Keratinocyte (primary cell): ENCODE measurements around the gene KCNN4. TPM values are rescaled to one million over a fixed set of nuclear protein-coding genes. Genes with fewer than 3 reads are reported as not detected.
"Not testable (repeated sequence)": the region's sequence is repeated elsewhere in the genome, so short reads cannot be mapped to it uniquely, and the experiment has no call there.

Source experiments
- DNase-seq: peaks from one replicate; pipeline ENCODE4 v3.0.0-alpha.2; 2011; ENCODE audit warnings: low read depth, missing footprints, low spot score
- FAIRE-seq: peaks from 2 replicates; lab custom pipeline; 2011; peaks lifted over from hg19 to GRCh38; lab: Jason Lieb, UNC
- H2AFZ ChIP-seq: 2 replicates; pipeline ENCODE4 v1.6.0; 2012; ENCODE audit warnings: low read length, control low read depth, inconsistent platforms; ENCODE audit not compliant: control insufficient read depth
- H3K27ac ChIP-seq: 2 replicates; pipeline ENCODE4 v1.5.1; 2011; ENCODE audit warnings: low read length; ENCODE audit not compliant: control insufficient read depth, insufficient read depth
- H3K27me3 ChIP-seq: 3 replicates; pipeline ENCODE4 v1.6.0; 2011; ENCODE audit warnings: low read length; ENCODE audit not compliant: control insufficient read depth, insufficient read depth; ENCODE audit errors: extremely low read depth
- H3K36me3 ChIP-seq, 2 experiments: 2 replicates in 1 of 2; 3 replicates in 1 of 2; pipeline ENCODE4 v1.5.1; 2011; ENCODE audit warnings: low read length in 2 of 2, mild to moderate bottlenecking in 1 of 2; ENCODE audit not compliant: control insufficient read depth in 2 of 2, insufficient read depth in 2 of 2; ENCODE audit errors: extremely low read depth in 1 of 2
- H3K4me1 ChIP-seq: 3 replicates; pipeline ENCODE4 v1.5.1; 2011; ENCODE audit warnings: low read length; ENCODE audit not compliant: control insufficient read depth, insufficient read depth; ENCODE audit errors: extremely low read depth
- H3K4me2 ChIP-seq: 3 replicates; pipeline ENCODE4 v1.6.0; 2011; ENCODE audit warnings: low read depth, low read length; ENCODE audit not compliant: control insufficient read depth, insufficient read depth; ENCODE audit errors: extremely low read depth
- H3K4me3 ChIP-seq, 3 experiments: fragments of 200-600 bp in 1 of 3; sonication (generic) in 1 of 3; 2 replicates in 2 of 3; 3 replicates in 1 of 3; pipeline ENCODE4 v1.5.1; 2011 to 2016; ENCODE audit warnings: low read length in 3 of 3, mild to moderate bottlenecking in 3 of 3, control low read depth in 2 of 3, inconsistent platforms in 1 of 3, low read depth in 1 of 3, mixed read lengths in 1 of 3, mixed run types in 1 of 3, moderate library complexity in 1 of 3; ENCODE audit not compliant: control insufficient read depth in 2 of 3, insufficient read depth in 2 of 3; ENCODE audit errors: extremely low read depth in 1 of 3
- H3K79me2 ChIP-seq: 2 replicates; pipeline ENCODE4 v1.6.0; 2012; ENCODE audit warnings: low read length; ENCODE audit not compliant: control insufficient read depth, insufficient read depth
- H3K9ac ChIP-seq: 3 replicates; pipeline ENCODE4 v1.6.0; 2011; ENCODE audit warnings: low read length; ENCODE audit not compliant: control insufficient read depth, insufficient read depth; ENCODE audit errors: extremely low read depth
- H3K9me1 ChIP-seq: 3 replicates; pipeline ENCODE4 v1.6.0; 2011; ENCODE audit warnings: low read length; ENCODE audit not compliant: control insufficient read depth, insufficient read depth; ENCODE audit errors: extremely low read depth
- H3K9me3 ChIP-seq: 2 replicates; pipeline ENCODE4 v1.5.1; 2012; ENCODE audit warnings: low read depth, low read length; ENCODE audit not compliant: control insufficient read depth
- H4K20me1 ChIP-seq: 3 replicates; pipeline ENCODE4 v1.6.0; 2011; ENCODE audit warnings: low read length; ENCODE audit not compliant: control insufficient read depth, insufficient read depth; ENCODE audit errors: extremely low read depth
- CTCF ChIP-seq, 3 experiments: IDR thresholded peaks in 1 of 3; conservative IDR thresholded peaks in 1 of 3; optimal IDR thresholded peaks in 1 of 3; 2 replicates in 2 of 3; 3 replicates in 1 of 3; pipeline versions ENCODE3 to v1.5.1; 2011; ENCODE audit warnings: low read length in 3 of 3, mild to moderate bottlenecking in 3 of 3, moderate library complexity in 2 of 3, control low read depth in 1 of 3, inconsistent platforms in 1 of 3; ENCODE audit not compliant: insufficient read depth in 2 of 3; ENCODE audit errors: extremely low read depth in 1 of 3
- EZH2 ChIP-seq: IDR thresholded peaks from one replicate; pipeline ENCODE4 v1.6.1; 2012; ENCODE audit warnings: inconsistent platforms, mild to moderate bottlenecking, low read length, moderate library complexity
- dilution Hi-C: fragments of 300-500 bp; cut with MboI; formaldehyde crosslinking; loops from one replicate; pipeline ENCODE4 v1.7.0; 2020; ENCODE audit warnings: low sequenced_read_pairs; ENCODE audit not compliant: extremely low pct_ligation_motif_present
- polyA plus RNA-seq, 5 experiments: library from polyadenylated mRNA; depleted of rRNA in 3 of 5; stranded (reverse) in 3 of 5; stranded (forward) in 1 of 5; unstranded in 1 of 5; fragments of >200 nt; gene quantifications; 1 replicate in 1 of 5; 2 replicates in 3 of 5; 3 replicates in 1 of 5; pipeline versions ENCODE4 v1.2.1 to v1.2.3, GENCODE V29; 2011 to 2012; ENCODE audit warnings: missing spikeins in 2 of 5, low read depth in 1 of 5, low replicate concordance in 1 of 5

KCNN4 gene
- polyA plus RNA-seq, 1 donor (not counting 4 experiments of a cell fraction or from before 2014, with no cell fraction given) = 9.8 TPM

- TF ChIP-seq CTCF (optimal IDR thresholded peaks at IDR 0.05 in 1 of 3, IDR thresholded peaks at IDR 0.05 in 1 of 3, conservative IDR thresholded peaks at IDR 0.05 in 1 of 3; ENCODE audit: extremely low read depth in 1 of 3, insufficient read depth in 2 of 3, low read length in 3 of 3) = no peak
- no peak for TF ChIP-seq EZH2
- Histone ChIP-seq H3K27me3 (no peaks in the 10 kb centered on the region), H2AFZ (no peak overlapping the region), H4K20me1 (no peaks in the 10 kb centered on the region), H3K9me3 (no peaks in the 10 kb centered on the region), H3K4me1 (peaks cover 7% of the 10 kb centered on the region), H3K9me1 (no peaks in the 10 kb centered on the region), H3K36me3 (no peaks in the 10 kb centered on the region), H3K4me3 (no peak overlapping the region), H3K27ac (no peak overlapping the region), H3K9ac (no peak overlapping the region), H3K4me2 (peak overlapping the region; percentile 29), H3K79me2 (no peaks in the 10 kb centered on the region)
- dilution Hi-C loops = no loop called here
- FAIRE-seq = peak; percentile 53
- DNase-seq = no peak
Observed at GRCh38 chr19:43806848-43807247, 26.1 kb upstream of the KCNN4 start.

- H3K27me3 ChIP-seq, H3K36me3 ChIP-seq, H3K4me2 ChIP-seq, H3K4me3 ChIP-seq, H3K79me2 ChIP-seq, H3K27ac ChIP-seq, H3K9ac ChIP-seq, DNase-seq, H3K4me1 ChIP-seq, dilution Hi-C loops, FAIRE-seq, H4K20me1 ChIP-seq, H3K9me3 ChIP-seq, H3K9me1 ChIP-seq, H2AFZ ChIP-seq: not testable (repeated sequence)
Observed at GRCh38 chr19:43806401-43806800, 25.6 kb upstream of the KCNN4 start.

- Histone ChIP-seq H3K27me3 (no peaks in the 10 kb centered on the region), H3K36me3 (no peaks in the 10 kb centered on the region), H3K4me2 (no peak overlapping the region), H3K27ac (no peak overlapping the region), H2AFZ (no peak overlapping the region), H3K4me3 (no peak overlapping the region), H3K4me1 (peaks cover 15% of the 10 kb centered on the region), H3K9me3 (no peaks in the 10 kb centered on the region), H3K79me2 (no peaks in the 10 kb centered on the region), H4K20me1 (no peaks in the 10 kb centered on the region), H3K9ac (no peak overlapping the region), H3K9me1 (no peaks in the 10 kb centered on the region)
- DNase-seq (no peak), FAIRE-seq (no peak)
- TF ChIP-seq CTCF (optimal IDR thresholded peaks at IDR 0.05 in 1 of 3, IDR thresholded peaks at IDR 0.05 in 1 of 3, conservative IDR thresholded peaks at IDR 0.05 in 1 of 3; ENCODE audit: extremely low read depth in 1 of 3, insufficient read depth in 2 of 3, low read length in 3 of 3) (no peak), EZH2 (no peak)
- dilution Hi-C loops = no loop called here
Observed at GRCh38 chr19:43804432-43804831, 23.7 kb upstream of the KCNN4 start.
